ENCODE data around the gene PACSIN1.
"Not testable (repeated sequence)": the region's sequence is repeated elsewhere in the genome, so short reads cannot be mapped to it uniquely, and the experiment has no call there.

PACSIN1 gene

GRCh38 chr6:34476447-34476846, 10.6 kb downstream of the PACSIN1 start:
- DNase-seq (ENCODE audit: low spot score) = no peak
- no peak overlapping the region for H3K27ac ChIP-seq
- ChIA-PET POLR2A (ENCODE audit: low non-redundant PET) (interaction anchor here (0.6 kb wide), 1 partner anchor 13 kb away, joined by 3 read pairs; no protein-coding TSS in a partner anchor), CTCF (interaction anchor here (0.6 kb wide), 1 partner anchor 16 kb away, joined by 3 read pairs; no protein-coding TSS in a partner anchor)
- TF ChIP-seq CTCF (conservative IDR thresholded peaks at IDR 0.05; ENCODE audit: low read depth) = no peak

GRCh38 chr6:34476921-34477320, 11.0 kb downstream of the PACSIN1 start:
- POLR2A ChIA-PET (ENCODE audit: low non-redundant PET) = no interaction called here
- CTCF ChIA-PET = interaction anchor here (0.6 kb wide), 1 partner anchor 16 kb away, joined by 3 read pairs; no protein-coding TSS in a partner anchor
- TF ChIP-seq CTCF (conservative IDR thresholded peaks at IDR 0.05; ENCODE audit: low read depth) = no peak
- no peak overlapping the region for H3K27ac ChIP-seq
- no peak for DNase-seq (ENCODE audit: low spot score)

- POLR2A ChIA-PET (ENCODE audit: low non-redundant PET) = no interaction called here
- CTCF ChIA-PET = no interaction called here
- no peak for TF ChIP-seq CTCF (conservative IDR thresholded peaks at IDR 0.05; ENCODE audit: low read depth)
Measured at GRCh38 chr6:34478796-34479195, 12.9 kb downstream of the PACSIN1 start.

GRCh38 chr6:34483781-34484180, 17.9 kb downstream of the PACSIN1 start:
- POLR2A ChIA-PET (ENCODE audit: low non-redundant PET); DNase-seq (ENCODE audit: low spot score); CTCF ChIA-PET; H3K27ac ChIP-seq: not testable (repeated sequence)

More at GRCh38 chr6:34478796-34479195, 12.9 kb downstream of the PACSIN1 start:
- H3K27ac ChIP-seq = no peak overlapping the region
- no peak for DNase-seq (ENCODE audit: low spot score)

GRCh38 chr6:34484391-34484790, 18.5 kb downstream of the PACSIN1 start:
- TF ChIP-seq CTCF (conservative IDR thresholded peaks at IDR 0.05; ENCODE audit: low read depth) = no peak
- CTCF ChIA-PET = no interaction called here
- POLR2A ChIA-PET (ENCODE audit: low non-redundant PET) = no interaction called here
- no peak overlapping the region for H3K27ac ChIP-seq
- DNase-seq (ENCODE audit: low spot score) = no peak

- ChIA-PET POLR2A (ENCODE audit: low non-redundant PET) (no interaction called here), CTCF (no interaction called here)
- no peak overlapping the region for H3K27ac ChIP-seq
- DNase-seq (ENCODE audit: low spot score) = peak; percentile 92
- no peak for TF ChIP-seq CTCF (conservative IDR thresholded peaks at IDR 0.05; ENCODE audit: low read depth)
Measured at GRCh38 chr6:34484899-34485298, 19.0 kb downstream of the PACSIN1 start.

- CTCF ChIA-PET = no interaction called here
- TF ChIP-seq CTCF (conservative IDR thresholded peaks at IDR 0.05; ENCODE audit: low read depth) = no peak
- POLR2A ChIA-PET (ENCODE audit: low non-redundant PET) = no interaction called here
- H3K27ac ChIP-seq = no peak overlapping the region
- DNase-seq (ENCODE audit: low spot score) = no peak
Measured at GRCh38 chr6:34485321-34486060, 19.6 kb downstream of the PACSIN1 start.
